HEK293 (cell line): ENCODE results near the gene IL1RAPL1.

Experiments used
- CTCF ChIA-PET: fragments of 350-600 bp; formaldehyde crosslinking; extraction: SDS; loops from one replicate; lab custom pipeline; 2021; ENCODE audit warnings: antibody characterized with exemption; lab: Yijun Ruan, JAX
- POLR2A ChIA-PET: fragments of 300-600 bp; formaldehyde crosslinking; extraction: SDS; loops from one replicate; lab custom pipeline; 2020; ENCODE audit warnings: antibody characterized with exemption, inconsistent platforms; lab: Yijun Ruan, JAX
- H3K27ac ChIP-seq: fragments of 200-500 bp; sonication (Bioruptor generic); 2 replicates; pipeline ENCODE4 v1.5.1; 2014; ENCODE audit warnings: low read depth, low read length, control low read depth, inconsistent platforms; ENCODE audit errors: extremely low read depth
- H3K36me3 ChIP-seq, 2 experiments: fragments of 200-500 bp in 1 of 2; sonication (Bioruptor generic) in 1 of 2; 1 replicate in 1 of 2; 2 replicates in 1 of 2; pipeline ENCODE4 v1.5.1; 2014 to 2017; ENCODE audit warnings: inconsistent platforms in 2 of 2, low read length in 2 of 2; ENCODE audit not compliant: control insufficient read depth in 2 of 2, insufficient read depth in 1 of 2
- H3K4me1 ChIP-seq: fragments of 200-500 bp; sonication (Bioruptor generic); 2 replicates; pipeline ENCODE4 v1.5.1; 2014; ENCODE audit warnings: mild to moderate bottlenecking, low read length, inconsistent platforms; ENCODE audit not compliant: control insufficient read depth, insufficient read depth
- H3K4me3 ChIP-seq: 2 replicates; pipeline ENCODE4 v1.5.1; 2011; ENCODE audit warnings: low read depth, mild to moderate bottlenecking, control low read depth, low read length, moderate library complexity
- H3K9me3 ChIP-seq: fragments of 200-500 bp; sonication (Bioruptor generic); 2 replicates; pipeline ENCODE4 v1.5.1; 2014; ENCODE audit warnings: low read depth, low read length, inconsistent platforms; ENCODE audit not compliant: control insufficient read depth, insufficient read depth
- GLI4 ChIP-seq: fragments of 450-650 bp; formaldehyde crosslinking; IDR thresholded peaks from 2 replicates; pipeline ENCODE4 v1.5.1; 2016; ENCODE audit warnings: missing biosample characterization, missing genetic modification characterization
- IKZF3 ChIP-seq: fragments of 450-650 bp; IDR thresholded peaks from 2 replicates; pipeline ENCODE4 v1.5.0; 2018; ENCODE audit warnings: missing biosample characterization, mild to moderate bottlenecking, missing genetic modification characterization, moderate library complexity
- INSM2 ChIP-seq: fragments of 450-650 bp; formaldehyde crosslinking; IDR thresholded peaks from 2 replicates; pipeline ENCODE4 v1.5.1; 2016; ENCODE audit warnings: missing biosample characterization, missing genetic modification characterization
- KLF10 ChIP-seq: fragments of 450-650 bp; IDR thresholded peaks from 2 replicates; pipeline ENCODE4 v1.5.1; 2018; ENCODE audit warnings: missing biosample characterization, mild to moderate bottlenecking, missing genetic modification characterization
- KLF9 ChIP-seq: fragments of 450-650 bp; formaldehyde crosslinking; IDR thresholded peaks from 2 replicates; pipeline ENCODE4 v1.5.1; 2016; ENCODE audit warnings: missing biosample characterization, missing genetic modification characterization, low read depth
- PRDM1 ChIP-seq: fragments of 450-650 bp; formaldehyde crosslinking; IDR thresholded peaks from 2 replicates; pipeline ENCODE4; 2016; ENCODE audit warnings: missing biosample characterization, missing genetic modification characterization
- SCRT2 ChIP-seq: fragments of 450-650 bp; formaldehyde crosslinking; IDR thresholded peaks from 2 replicates; pipeline ENCODE4 v1.5.1; 2016; ENCODE audit warnings: missing biosample characterization, missing genetic modification characterization
- ZFP3 ChIP-seq: fragments of 450-650 bp; formaldehyde crosslinking; IDR thresholded peaks from 2 replicates; pipeline ENCODE4 v1.5.1; 2016; ENCODE audit warnings: low read depth, missing biosample characterization, missing genetic modification characterization
- ZNF140 ChIP-seq: fragments of 450-650 bp; formaldehyde crosslinking; IDR thresholded peaks from 2 replicates; pipeline ENCODE4 v1.5.1; 2016; ENCODE audit warnings: missing biosample characterization, missing genetic modification characterization
- ZNF202 ChIP-seq: fragments of 450-650 bp; formaldehyde crosslinking; IDR thresholded peaks from 2 replicates; pipeline ENCODE4 v1.5.1; 2016; ENCODE audit warnings: missing biosample characterization, missing genetic modification characterization, borderline replicate concordance
- ZNF37A ChIP-seq: fragments of 450-650 bp; IDR thresholded peaks from 2 replicates; pipeline ENCODE4 v1.5.1; 2018; ENCODE audit warnings: missing biosample characterization, missing genetic modification characterization
- ZNF518A ChIP-seq: fragments of 450-650 bp; formaldehyde crosslinking; conservative IDR thresholded peaks from 2 replicates; pipeline ENCODE4 v1.5.1; 2016; ENCODE audit warnings: low read depth, missing biosample characterization, missing genetic modification characterization
- ZNF555 ChIP-seq: fragments of 450-650 bp; formaldehyde crosslinking; conservative IDR thresholded peaks from 2 replicates; pipeline ENCODE4 v1.5.1; 2017; ENCODE audit warnings: missing biosample characterization, mild to moderate bottlenecking, missing genetic modification characterization, inconsistent platforms
- ZNF571 ChIP-seq: fragments of 450-650 bp; formaldehyde crosslinking; IDR thresholded peaks from 2 replicates; pipeline ENCODE4 v1.5.0; 2017; ENCODE audit warnings: missing biosample characterization, missing genetic modification characterization
- ZNF580 ChIP-seq: fragments of 450-650 bp; formaldehyde crosslinking; IDR thresholded peaks from 2 replicates; pipeline ENCODE4 v1.5.1; 2016; ENCODE audit warnings: missing biosample characterization, missing genetic modification characterization
- ZNF585B ChIP-seq: fragments of 450-650 bp; formaldehyde crosslinking; IDR thresholded peaks from 2 replicates; pipeline ENCODE4 v1.5.1; 2016; ENCODE audit warnings: missing biosample characterization, missing genetic modification characterization
- ZNF654 ChIP-seq: fragments of 450-650 bp; formaldehyde crosslinking; IDR thresholded peaks from 2 replicates; pipeline ENCODE4 v1.5.1; 2016; ENCODE audit warnings: low read depth, missing biosample characterization, missing genetic modification characterization
- ZNF707 ChIP-seq: fragments of 450-650 bp; formaldehyde crosslinking; IDR thresholded peaks from 2 replicates; pipeline ENCODE4 v1.5.1; 2016; ENCODE audit warnings: missing biosample characterization, missing genetic modification characterization
- ZNF76 ChIP-seq: fragments of 450-650 bp; formaldehyde crosslinking; IDR thresholded peaks from 2 replicates; pipeline ENCODE4; 2016; ENCODE audit warnings: low read depth, missing biosample characterization, missing genetic modification characterization, borderline replicate concordance
- ZNF776 ChIP-seq: fragments of 450-650 bp; formaldehyde crosslinking; IDR thresholded peaks from 2 replicates; pipeline ENCODE4 v1.5.0; 2017; ENCODE audit warnings: missing biosample characterization, missing genetic modification characterization, borderline replicate concordance
- ZSCAN16 ChIP-seq: fragments of 450-650 bp; formaldehyde crosslinking; IDR thresholded peaks from 2 replicates; pipeline ENCODE4 v1.5.1; 2016; ENCODE audit warnings: missing biosample characterization, missing genetic modification characterization
- TF ChIP-seq, protein P1 (sequence below): fragments of 450-650 bp; formaldehyde crosslinking; IDR thresholded peaks from 2 replicates; pipeline ENCODE4 v1.5.1; 2017; ENCODE audit warnings: missing biosample characterization, missing genetic modification characterization
- TF ChIP-seq, protein P2 (sequence below): fragments of 450-650 bp; formaldehyde crosslinking; IDR thresholded peaks from 2 replicates; pipeline ENCODE4 v1.5.1; 2016; ENCODE audit warnings: missing biosample characterization, missing genetic modification characterization
- TF ChIP-seq, protein P3 (sequence below): fragments of 450-650 bp; formaldehyde crosslinking; IDR thresholded peaks from 2 replicates; pipeline ENCODE4 v1.5.1; 2016; ENCODE audit warnings: missing biosample characterization, missing genetic modification characterization

The IL1RAPL1 gene

DNA sequence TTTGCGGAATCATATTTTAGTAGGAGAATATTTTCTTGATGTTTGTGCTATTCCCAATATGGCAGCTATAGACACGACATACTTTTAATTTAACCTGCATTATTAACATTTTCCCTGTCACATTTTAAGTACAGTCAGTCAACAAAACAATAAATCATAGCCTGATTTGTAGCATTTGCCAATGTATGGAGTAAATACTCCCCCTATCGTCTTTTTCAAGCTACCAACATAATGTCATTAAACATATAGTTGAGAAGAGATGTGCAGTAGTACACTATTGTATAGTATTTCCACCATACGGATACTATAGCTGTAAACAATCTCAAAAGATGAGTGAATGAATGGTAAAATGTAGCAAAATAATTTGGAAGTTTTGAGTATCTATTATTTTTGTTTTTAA is 1324.4 kb downstream of the IL1RAPL1 start:
- Histone ChIP-seq H3K4me3 (no peak overlapping the region), H3K27ac (no peak overlapping the region), H3K4me1 (no peaks in the 10 kb centered on the region), H3K36me3 (no peaks in the 10 kb centered on the region), H3K9me3 (no peaks in the 10 kb centered on the region; the same call in 1 of the 2 replicates)
- CTCF ChIA-PET, result interaction anchor here (0.7 to 0.9 kb wide), 3 partner anchors 8 to 1111 kb away, joined by 3 to 4 read pairs (median 3); no protein-coding TSS in a partner anchor
- TF ChIP-seq, protein P1, sequence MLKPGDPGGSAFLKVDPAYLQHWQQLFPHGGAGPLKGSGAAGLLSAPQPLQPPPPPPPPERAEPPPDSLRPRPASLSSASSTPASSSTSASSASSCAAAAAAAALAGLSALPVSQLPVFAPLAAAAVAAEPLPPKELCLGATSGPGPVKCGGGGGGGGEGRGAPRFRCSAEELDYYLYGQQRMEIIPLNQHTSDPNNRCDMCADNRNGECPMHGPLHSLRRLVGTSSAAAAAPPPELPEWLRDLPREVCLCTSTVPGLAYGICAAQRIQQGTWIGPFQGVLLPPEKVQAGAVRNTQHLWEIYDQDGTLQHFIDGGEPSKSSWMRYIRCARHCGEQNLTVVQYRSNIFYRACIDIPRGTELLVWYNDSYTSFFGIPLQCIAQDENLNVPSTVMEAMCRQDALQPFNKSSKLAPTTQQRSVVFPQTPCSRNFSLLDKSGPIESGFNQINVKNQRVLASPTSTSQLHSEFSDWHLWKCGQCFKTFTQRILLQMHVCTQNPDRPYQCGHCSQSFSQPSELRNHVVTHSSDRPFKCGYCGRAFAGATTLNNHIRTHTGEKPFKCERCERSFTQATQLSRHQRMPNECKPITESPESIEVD (tag by site-specific recombination), result no peak
- TF ChIP-seq PRDM1 (tag by site-specific recombination) (no peak), SCRT2 (tag by site-specific recombination) (no peak), KLF10 (tag by site-specific recombination) (no peak), INSM2 (tag by site-specific recombination) (no peak), ZSCAN16 (no peak), ZNF585B (tag by site-specific recombination) (no peak), ZNF654 (tag by site-specific recombination) (no peak), ZNF776 (tag by site-specific recombination) (no peak), ZNF555 (tag by site-specific recombination) (no peak), ZNF580 (tag by site-specific recombination) (no peak), ZNF140 (tag by site-specific recombination) (no peak), ZNF707 (no peak), KLF9 (tag by site-specific recombination) (no peak), ZNF571 (tag by site-specific recombination) (no peak), ZNF202 (no peak), IKZF3 (tag by site-specific recombination) (no peak), ZNF76 (tag by site-specific recombination) (no peak)
- TF ChIP-seq, protein P2, sequence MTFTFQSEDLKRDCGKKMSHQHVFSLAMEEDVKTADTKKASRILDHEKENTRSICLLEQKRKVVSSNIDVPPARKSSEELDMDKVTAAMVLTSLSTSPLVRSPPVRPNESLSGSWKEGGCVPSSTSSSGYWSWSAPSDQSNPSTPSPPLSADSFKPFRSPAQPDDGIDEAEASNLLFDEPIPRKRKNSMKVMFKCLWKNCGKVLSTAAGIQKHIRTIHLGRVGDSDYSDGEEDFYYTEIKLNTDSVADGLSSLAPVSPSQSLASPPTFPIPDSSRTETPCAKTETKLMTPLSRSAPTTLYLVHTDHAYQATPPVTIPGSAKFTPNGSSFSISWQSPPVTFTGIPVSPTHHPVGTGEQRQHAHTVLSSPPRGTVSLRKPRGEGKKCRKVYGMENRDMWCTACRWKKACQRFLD (tag by site-specific recombination), result no peak
- TF ChIP-seq, all 188 proteins: peak for 0
- POLR2A ChIA-PET, result no interaction called here

DNA sequence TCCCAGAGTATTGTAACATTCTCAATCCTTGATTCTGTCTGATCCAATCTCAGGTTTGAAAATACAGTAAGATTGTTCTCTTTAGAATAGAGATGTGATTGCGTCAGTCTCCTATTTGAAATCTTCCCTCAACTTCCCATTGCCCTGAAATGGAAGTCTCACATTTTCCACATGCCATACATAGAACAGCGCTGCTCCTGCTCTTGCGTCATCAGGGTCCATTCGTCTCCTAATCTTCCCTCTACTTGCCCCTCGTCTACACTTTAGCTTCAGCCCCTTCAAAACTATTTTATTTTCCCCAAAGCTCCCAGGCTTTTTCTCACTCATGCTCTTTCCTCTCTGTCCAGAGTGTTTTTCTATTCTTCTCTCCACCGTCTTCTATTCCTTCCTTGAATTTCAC is 1326.4 kb downstream of the IL1RAPL1 start:
- ChIA-PET CTCF (no interaction called here), POLR2A (no interaction called here)
- H3K27ac ChIP-seq, result no peak overlapping the region
- no peak overlapping the region for H3K4me3 ChIP-seq
- H3K9me3 ChIP-seq, result no peaks in the 10 kb centered on the region; the same call in 1 of the 2 replicates
- H3K4me1 ChIP-seq, result no peaks in the 10 kb centered on the region
- no peaks in the 10 kb centered on the region for H3K36me3 ChIP-seq
- TF ChIP-seq, protein P3, sequence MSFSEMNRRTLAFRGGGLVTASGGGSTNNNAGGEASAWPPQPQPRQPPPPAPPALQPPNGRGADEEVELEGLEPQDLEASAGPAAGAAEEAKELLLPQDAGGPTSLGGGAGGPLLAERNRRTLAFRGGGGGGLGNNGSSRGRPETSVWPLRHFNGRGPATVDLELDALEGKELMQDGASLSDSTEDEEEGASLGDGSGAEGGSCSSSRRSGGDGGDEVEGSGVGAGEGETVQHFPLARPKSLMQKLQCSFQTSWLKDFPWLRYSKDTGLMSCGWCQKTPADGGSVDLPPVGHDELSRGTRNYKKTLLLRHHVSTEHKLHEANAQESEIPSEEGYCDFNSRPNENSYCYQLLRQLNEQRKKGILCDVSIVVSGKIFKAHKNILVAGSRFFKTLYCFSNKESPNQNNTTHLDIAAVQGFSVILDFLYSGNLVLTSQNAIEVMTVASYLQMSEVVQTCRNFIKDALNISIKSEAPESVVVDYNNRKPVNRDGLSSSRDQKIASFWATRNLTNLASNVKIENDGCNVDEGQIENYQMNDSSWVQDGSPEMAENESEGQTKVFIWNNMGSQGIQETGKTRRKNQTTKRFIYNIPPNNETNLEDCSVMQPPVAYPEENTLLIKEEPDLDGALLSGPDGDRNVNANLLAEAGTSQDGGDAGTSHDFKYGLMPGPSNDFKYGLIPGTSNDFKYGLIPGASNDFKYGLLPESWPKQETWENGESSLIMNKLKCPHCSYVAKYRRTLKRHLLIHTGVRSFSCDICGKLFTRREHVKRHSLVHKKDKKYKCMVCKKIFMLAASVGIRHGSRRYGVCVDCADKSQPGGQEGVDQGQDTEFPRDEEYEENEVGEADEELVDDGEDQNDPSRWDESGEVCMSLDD (tag by site-specific recombination), result no peak
- TF ChIP-seq ZFP3 (tag by site-specific recombination) (no peak), ZNF518A (tag by site-specific recombination) (no peak), ZNF37A (tag by site-specific recombination) (no peak), GLI4 (tag by site-specific recombination) (no peak)
